K562 (cell line): Measurements from ENCODE around the gene ZBTB20. TPM values are rescaled to one million over a fixed set of nuclear protein-coding genes. Genes with fewer than 3 reads are reported as not detected.

ENCODE experiments used
- GATA2 ChIP-seq: sonication (generic); formaldehyde crosslinking; IDR thresholded peaks from 2 replicates; pipeline ENCODE4 v1.4.0; 2020; ENCODE audit warnings: mild to moderate bottlenecking, missing genetic modification reagents
- MYBL2 ChIP-seq, 2 experiments: fragments of 450-650 bp in 1 of 2; sonication (generic) in 1 of 2; formaldehyde crosslinking in 1 of 2; IDR thresholded peaks; 2 replicates each; pipeline versions ENCODE4 v1.6.1 to v1.8.1; 2017 to 2022; ENCODE audit warnings: borderline replicate concordance in 1 of 2, inconsistent platforms in 1 of 2, low read depth in 1 of 2, mild to moderate bottlenecking in 1 of 2, missing genetic modification reagents in 1 of 2, moderate library complexity in 1 of 2
- ZNF76 ChIP-seq: fragments of 250-450 bp; sonication (Bioruptor Pico); IDR thresholded peaks from 2 replicates; pipeline ENCODE4 v1.4.0; 2020; ENCODE audit warnings: mild to moderate bottlenecking, moderate library complexity, borderline replicate concordance
- polyA plus RNA-seq, 8 experiments: library from polyadenylated mRNA; depleted of rRNA in 4 of 8; stranded (reverse) in 5 of 8; unstranded in 3 of 8; fragments of >200 nt; fragmentation: Nextera tagmentation in 2 of 8; fragmentation: Illumina TruSeq in 1 of 8; extraction: Ambion mirVana in 2 of 8; extraction: Trizol in 1 of 8; gene quantifications; 2 replicates each; pipeline versions ENCODE4 v1.2.1 to v1.2.3, GENCODE V29; 2011 to 2014; ENCODE audit warnings: inconsistent platforms in 1 of 8, missing spikeins in 1 of 8
- total RNA-seq, 7 experiments: library from RNA; depleted of rRNA in 6 of 7; stranded (reverse); fragments of >200 nt in 6 of 7; fragmentation: Illumina TruSeq in 2 of 7; extraction: Trizol in 2 of 7; gene quantifications; 2 replicates each; pipeline versions ENCODE4 v1.2.1 to v1.2.3, GENCODE V29; 2011 to 2021; ENCODE audit warnings: low replicate concordance in 1 of 7
- TF ChIP-seq, protein P1 (sequence below), 2 experiments: fragments of 450-650 bp; IDR thresholded peaks; 2 replicates each; pipeline ENCODE4 v1.6.1; 2016; ENCODE audit warnings: mild to moderate bottlenecking in 2 of 2, borderline replicate concordance in 1 of 2, low read depth in 1 of 2, moderate library complexity in 1 of 2
- TF ChIP-seq, protein P2 (sequence below): fragments of 450-650 bp; IDR thresholded peaks from 2 replicates; pipeline ENCODE4 v1.6.1; 2016; ENCODE audit warnings: mild to moderate bottlenecking, moderate library complexity

Gene ZBTB20
- total and polyA plus RNA-seq, 9 of the 15 experiments (the other 6 are each of a cell fraction or from before 2014, with no cell fraction given) = 0.17 to 1.7 (median 0.45) TPM

DNA sequence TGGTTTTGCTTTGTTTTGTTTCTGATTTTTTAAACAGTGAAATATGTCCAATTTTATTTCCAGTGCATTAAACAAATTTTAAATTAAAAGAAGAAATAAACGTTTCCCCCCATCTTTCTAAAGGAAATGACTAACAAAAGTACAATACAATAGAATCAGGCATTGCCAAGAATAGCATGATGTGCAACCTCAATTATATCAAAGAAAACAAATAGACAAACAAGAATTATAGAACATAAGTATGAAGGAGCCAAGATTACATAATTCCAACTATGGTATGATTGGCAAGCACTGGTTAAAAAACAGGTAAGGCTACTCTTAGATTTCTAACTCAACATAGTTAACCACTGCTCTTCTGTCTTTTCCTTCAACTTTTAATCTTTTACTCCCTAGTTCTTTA lies 826.8 kb downstream of the ZBTB20 start (continued):
- TF ChIP-seq, protein P1, sequence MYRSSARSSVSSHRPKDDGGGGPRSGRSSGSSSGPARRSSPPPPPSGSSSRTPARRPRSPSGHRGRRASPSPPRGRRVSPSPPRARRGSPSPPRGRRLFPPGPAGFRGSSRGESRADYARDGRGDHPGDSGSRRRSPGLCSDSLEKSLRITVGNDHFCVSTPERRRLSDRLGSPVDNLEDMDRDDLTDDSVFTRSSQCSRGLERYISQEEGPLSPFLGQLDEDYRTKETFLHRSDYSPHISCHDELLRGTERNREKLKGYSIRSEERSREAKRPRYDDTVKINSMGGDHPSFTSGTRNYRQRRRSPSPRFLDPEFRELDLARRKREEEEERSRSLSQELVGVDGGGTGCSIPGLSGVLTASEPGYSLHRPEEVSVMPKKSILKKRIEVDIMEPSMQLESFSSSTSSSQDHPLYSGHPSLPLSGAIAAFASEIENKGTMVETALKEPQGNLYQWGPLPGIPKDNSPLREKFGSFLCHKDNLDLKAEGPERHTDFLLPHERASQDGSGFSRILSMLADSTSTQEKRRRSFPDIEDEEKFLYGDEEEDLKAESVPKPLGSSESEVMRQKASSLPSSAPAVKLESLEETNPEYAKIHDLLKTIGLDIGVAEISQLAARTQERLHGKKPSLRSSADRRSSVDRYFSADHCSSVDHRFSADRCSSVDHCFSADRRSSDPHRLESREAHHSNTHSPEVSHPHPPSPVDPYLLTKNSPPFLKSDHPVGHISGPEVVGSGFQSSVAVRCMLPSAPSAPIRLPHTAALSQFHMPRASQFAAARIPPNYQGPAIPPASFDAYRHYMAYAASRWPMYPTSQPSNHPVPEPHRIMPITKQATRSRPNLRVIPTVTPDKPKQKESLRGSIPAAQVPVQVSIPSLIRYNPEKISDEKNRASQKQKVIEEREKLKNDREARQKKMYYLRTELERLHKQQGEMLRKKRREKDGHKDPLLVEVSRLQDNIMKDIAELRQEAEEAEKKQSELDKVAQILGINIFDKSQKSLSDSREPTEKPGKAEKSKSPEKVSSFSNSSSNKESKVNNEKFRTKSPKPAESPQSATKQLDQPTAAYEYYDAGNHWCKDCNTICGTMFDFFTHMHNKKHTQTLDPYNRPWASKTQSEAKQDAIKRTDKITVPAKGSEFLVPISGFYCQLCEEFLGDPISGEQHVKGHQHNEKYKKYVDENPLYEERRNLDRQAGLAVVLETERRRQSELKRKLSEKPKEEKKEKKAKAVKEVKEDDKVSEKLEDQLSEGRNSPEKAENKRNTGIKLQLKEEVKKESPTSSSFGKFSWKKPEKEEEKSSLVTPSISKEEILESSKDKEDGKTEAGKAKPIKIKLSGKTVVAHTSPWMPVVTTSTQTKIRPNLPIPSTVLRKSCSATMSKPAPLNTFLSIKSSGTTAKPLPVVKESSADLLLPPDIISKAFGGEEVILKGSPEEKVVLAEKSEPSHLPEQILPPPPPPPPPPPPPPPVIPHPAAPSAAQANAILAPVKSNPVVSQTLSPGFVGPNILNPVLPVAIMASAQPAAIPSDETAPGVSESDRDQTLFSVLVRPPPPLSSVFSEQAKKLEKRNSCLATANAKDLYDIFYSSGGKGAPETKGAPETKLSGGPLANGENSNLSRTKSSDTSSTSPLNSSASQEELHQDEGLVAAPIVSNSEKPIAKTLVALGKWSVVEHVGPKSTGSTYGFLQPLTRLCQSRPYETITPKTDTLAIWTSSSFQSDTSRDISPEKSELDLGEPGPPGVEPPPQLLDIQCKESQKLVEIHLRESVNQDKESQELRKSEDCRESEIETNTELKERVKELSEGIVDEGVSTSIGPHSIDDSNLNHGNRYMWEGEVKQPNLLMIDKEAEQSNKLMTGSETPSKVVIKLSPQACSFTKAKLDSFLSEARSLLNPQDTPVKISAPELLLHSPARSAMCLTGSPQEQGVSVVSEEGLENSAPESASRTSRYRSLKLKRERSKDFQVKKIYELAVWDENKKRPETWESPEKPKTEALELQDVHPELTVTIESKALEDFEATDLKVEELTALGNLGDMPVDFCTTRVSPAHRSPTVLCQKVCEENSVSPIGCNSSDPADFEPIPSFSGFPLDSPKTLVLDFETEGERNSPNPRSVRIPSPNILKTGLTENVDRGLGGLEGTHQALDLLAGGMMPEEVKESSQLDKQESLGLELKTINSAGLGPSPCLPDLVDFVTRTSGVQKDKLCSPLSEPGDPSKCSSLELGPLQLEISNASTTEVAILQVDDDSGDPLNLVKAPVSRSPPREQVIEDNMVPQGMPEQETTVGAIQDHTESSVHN (IDR thresholded peaks at IDR 0.05; ENCODE audit: borderline replicate concordance in 1 of 2, low read depth in 1 of 2) = no peak
- no peak for TF ChIP-seq MYBL2 (IDR thresholded peaks at IDR 0.05; ENCODE audit: low read depth)
- no peak for TF ChIP-seq MYBL2 (CRISPR knock-in tag; IDR thresholded peaks at IDR 0.05; ENCODE audit: borderline replicate concordance)
- TF ChIP-seq ZNF76 (CRISPR knock-in tag) = no peak
- TF ChIP-seq, protein P2, sequence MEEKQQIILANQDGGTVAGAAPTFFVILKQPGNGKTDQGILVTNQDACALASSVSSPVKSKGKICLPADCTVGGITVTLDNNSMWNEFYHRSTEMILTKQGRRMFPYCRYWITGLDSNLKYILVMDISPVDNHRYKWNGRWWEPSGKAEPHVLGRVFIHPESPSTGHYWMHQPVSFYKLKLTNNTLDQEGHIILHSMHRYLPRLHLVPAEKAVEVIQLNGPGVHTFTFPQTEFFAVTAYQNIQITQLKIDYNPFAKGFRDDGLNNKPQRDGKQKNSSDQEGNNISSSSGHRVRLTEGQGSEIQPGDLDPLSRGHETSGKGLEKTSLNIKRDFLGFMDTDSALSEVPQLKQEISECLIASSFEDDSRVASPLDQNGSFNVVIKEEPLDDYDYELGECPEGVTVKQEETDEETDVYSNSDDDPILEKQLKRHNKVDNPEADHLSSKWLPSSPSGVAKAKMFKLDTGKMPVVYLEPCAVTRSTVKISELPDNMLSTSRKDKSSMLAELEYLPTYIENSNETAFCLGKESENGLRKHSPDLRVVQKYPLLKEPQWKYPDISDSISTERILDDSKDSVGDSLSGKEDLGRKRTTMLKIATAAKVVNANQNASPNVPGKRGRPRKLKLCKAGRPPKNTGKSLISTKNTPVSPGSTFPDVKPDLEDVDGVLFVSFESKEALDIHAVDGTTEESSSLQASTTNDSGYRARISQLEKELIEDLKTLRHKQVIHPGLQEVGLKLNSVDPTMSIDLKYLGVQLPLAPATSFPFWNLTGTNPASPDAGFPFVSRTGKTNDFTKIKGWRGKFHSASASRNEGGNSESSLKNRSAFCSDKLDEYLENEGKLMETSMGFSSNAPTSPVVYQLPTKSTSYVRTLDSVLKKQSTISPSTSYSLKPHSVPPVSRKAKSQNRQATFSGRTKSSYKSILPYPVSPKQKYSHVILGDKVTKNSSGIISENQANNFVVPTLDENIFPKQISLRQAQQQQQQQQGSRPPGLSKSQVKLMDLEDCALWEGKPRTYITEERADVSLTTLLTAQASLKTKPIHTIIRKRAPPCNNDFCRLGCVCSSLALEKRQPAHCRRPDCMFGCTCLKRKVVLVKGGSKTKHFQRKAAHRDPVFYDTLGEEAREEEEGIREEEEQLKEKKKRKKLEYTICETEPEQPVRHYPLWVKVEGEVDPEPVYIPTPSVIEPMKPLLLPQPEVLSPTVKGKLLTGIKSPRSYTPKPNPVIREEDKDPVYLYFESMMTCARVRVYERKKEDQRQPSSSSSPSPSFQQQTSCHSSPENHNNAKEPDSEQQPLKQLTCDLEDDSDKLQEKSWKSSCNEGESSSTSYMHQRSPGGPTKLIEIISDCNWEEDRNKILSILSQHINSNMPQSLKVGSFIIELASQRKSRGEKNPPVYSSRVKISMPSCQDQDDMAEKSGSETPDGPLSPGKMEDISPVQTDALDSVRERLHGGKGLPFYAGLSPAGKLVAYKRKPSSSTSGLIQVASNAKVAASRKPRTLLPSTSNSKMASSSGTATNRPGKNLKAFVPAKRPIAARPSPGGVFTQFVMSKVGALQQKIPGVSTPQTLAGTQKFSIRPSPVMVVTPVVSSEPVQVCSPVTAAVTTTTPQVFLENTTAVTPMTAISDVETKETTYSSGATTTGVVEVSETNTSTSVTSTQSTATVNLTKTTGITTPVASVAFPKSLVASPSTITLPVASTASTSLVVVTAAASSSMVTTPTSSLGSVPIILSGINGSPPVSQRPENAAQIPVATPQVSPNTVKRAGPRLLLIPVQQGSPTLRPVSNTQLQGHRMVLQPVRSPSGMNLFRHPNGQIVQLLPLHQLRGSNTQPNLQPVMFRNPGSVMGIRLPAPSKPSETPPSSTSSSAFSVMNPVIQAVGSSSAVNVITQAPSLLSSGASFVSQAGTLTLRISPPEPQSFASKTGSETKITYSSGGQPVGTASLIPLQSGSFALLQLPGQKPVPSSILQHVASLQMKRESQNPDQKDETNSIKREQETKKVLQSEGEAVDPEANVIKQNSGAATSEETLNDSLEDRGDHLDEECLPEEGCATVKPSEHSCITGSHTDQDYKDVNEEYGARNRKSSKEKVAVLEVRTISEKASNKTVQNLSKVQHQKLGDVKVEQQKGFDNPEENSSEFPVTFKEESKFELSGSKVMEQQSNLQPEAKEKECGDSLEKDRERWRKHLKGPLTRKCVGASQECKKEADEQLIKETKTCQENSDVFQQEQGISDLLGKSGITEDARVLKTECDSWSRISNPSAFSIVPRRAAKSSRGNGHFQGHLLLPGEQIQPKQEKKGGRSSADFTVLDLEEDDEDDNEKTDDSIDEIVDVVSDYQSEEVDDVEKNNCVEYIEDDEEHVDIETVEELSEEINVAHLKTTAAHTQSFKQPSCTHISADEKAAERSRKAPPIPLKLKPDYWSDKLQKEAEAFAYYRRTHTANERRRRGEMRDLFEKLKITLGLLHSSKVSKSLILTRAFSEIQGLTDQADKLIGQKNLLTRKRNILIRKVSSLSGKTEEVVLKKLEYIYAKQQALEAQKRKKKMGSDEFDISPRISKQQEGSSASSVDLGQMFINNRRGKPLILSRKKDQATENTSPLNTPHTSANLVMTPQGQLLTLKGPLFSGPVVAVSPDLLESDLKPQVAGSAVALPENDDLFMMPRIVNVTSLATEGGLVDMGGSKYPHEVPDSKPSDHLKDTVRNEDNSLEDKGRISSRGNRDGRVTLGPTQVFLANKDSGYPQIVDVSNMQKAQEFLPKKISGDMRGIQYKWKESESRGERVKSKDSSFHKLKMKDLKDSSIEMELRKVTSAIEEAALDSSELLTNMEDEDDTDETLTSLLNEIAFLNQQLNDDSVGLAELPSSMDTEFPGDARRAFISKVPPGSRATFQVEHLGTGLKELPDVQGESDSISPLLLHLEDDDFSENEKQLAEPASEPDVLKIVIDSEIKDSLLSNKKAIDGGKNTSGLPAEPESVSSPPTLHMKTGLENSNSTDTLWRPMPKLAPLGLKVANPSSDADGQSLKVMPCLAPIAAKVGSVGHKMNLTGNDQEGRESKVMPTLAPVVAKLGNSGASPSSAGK = no peak
- TF ChIP-seq GATA2 (CRISPR knock-in tag) = no peak
